HCT116 (cell line): ENCODE measurements around the gene FAP. TPM values are rescaled to one million over a fixed set of nuclear protein-coding genes. Genes with fewer than 3 reads are reported as not detected.

ENCODE experiments used
- ATAC-seq: fragments of 200-7000 bp; cut with Tn5 transposase; 2 replicates; pipeline ENCODE4 v1.9.1; 2020; ENCODE audit warnings: mild to moderate bottlenecking, moderate library complexity
- BruUV-seq: library from RNA; stranded (reverse); fragments of 400-500 nt; replicated peaks from 2 replicates; lab custom pipeline; 2021; lab: Mats Ljungman, UMichigan
- CTCF ChIA-PET: fragments of 300-600 bp; sonication (Branson Sonifier 250); formaldehyde crosslinking; loops from one replicate; lab custom pipeline; 2021; ENCODE audit warnings: antibody characterized with exemption; lab: Charles Lee
- POLR2A ChIA-PET: fragments of 300-600, 350-600 bp; sonication (Branson Sonifier 250); formaldehyde crosslinking; loops from one replicate; lab custom pipeline; 2021; ENCODE audit warnings: antibody characterized with exemption; lab: Charles Lee
- RAD21 ChIA-PET, 2 experiments: fragments of 300-600 bp; sonication (Branson Sonifier 250); formaldehyde crosslinking; loops; one replicate each; lab custom pipeline; 2023; ENCODE audit warnings: low total read pairs in 2 of 2; ENCODE audit not compliant: uncharacterized antibody in 2 of 2, unreplicated experiment in 2 of 2, low non-redundant PET in 1 of 2; lab: Charles Lee
- DNase-seq: peaks from one replicate; pipeline ENCODE4 v3.0.0-alpha.2; 2010; ENCODE audit warnings: low read depth, low spot score
- H2AFZ ChIP-seq: fragments of 200-600 bp; shearing (Covaris generic), sonication (generic); 2 replicates; pipeline ENCODE4 v1.6.1; 2017; ENCODE audit warnings: low read depth, mixed run types, mixed read lengths, antibody characterized with exemption, low read length; ENCODE audit not compliant: poor library complexity, severe bottlenecking
- H3K27ac ChIP-seq: 2 replicates; pipeline ENCODE4 v1.5.1; 2012; ENCODE audit warnings: low read depth, low read length
- H3K27me3 ChIP-seq: fragments of 200-600 bp; sonication (generic); 2 replicates; pipeline ENCODE4 v1.6.1; 2016; ENCODE audit warnings: mixed run types, low read length, mixed read lengths; ENCODE audit not compliant: insufficient read depth
- H3K36me3 ChIP-seq, 2 experiments: fragments of 200-500 bp in 1 of 2; fragments of 200-600 bp in 1 of 2; sonication (Bioruptor generic) in 1 of 2; sonication (generic) in 1 of 2; 2 replicates each; pipeline versions ENCODE4 v1.5.1 to v1.6.1; 2014 to 2016; ENCODE audit warnings: low read length in 2 of 2, inconsistent platforms in 1 of 2, mixed read lengths in 1 of 2, mixed run types in 1 of 2; ENCODE audit not compliant: insufficient read depth in 2 of 2, control insufficient read depth in 1 of 2
- H3K4me1 ChIP-seq, 2 experiments: fragments of 200-600 bp in 1 of 2; sonication (generic) in 1 of 2; 2 replicates each; pipeline versions ENCODE4 v1.5.1 to v1.6.1; 2012 to 2017; ENCODE audit warnings: low read length in 2 of 2, inconsistent platforms in 1 of 2, mild to moderate bottlenecking in 1 of 2, mixed read lengths in 1 of 2, mixed run types in 1 of 2, moderate library complexity in 1 of 2; ENCODE audit not compliant: insufficient read depth in 2 of 2, control insufficient read depth in 1 of 2
- H3K4me2 ChIP-seq: fragments of 200-600 bp; sonication (generic); 2 replicates; pipeline ENCODE4 v1.6.1; 2017; ENCODE audit warnings: mixed run types, low read length, mixed read lengths
- H3K4me3 ChIP-seq, 2 experiments: fragments of 200-600 bp in 1 of 2; sonication (generic) in 1 of 2; replicated peaks in 1 of 2; 2 replicates each; pipeline ENCODE4 v1.5.1; 2011 to 2016; ENCODE audit warnings: low read length in 2 of 2, control low read depth in 1 of 2, low read depth in 1 of 2, mild to moderate bottlenecking in 1 of 2, mixed read lengths in 1 of 2, mixed run types in 1 of 2
- H3K79me2 ChIP-seq: fragments of 200-600 bp; sonication (generic); 2 replicates; pipeline ENCODE4 v1.6.1; 2017; ENCODE audit warnings: mild to moderate bottlenecking, mixed run types, low read length, moderate library complexity, mixed read lengths; ENCODE audit not compliant: insufficient read depth
- H3K9ac ChIP-seq: fragments of 200-600 bp; sonication (generic); 2 replicates; pipeline ENCODE4 v1.6.1; 2016; ENCODE audit warnings: low read length, mixed read lengths
- H3K9me2 ChIP-seq: fragments of 200-600 bp; sonication (generic), shearing (Covaris generic); 2 replicates; pipeline ENCODE4 v1.6.1; 2017; ENCODE audit warnings: mixed run types, mild to moderate bottlenecking, moderate library complexity; ENCODE audit not compliant: insufficient read depth
- H3K9me3 ChIP-seq, 2 experiments: fragments of 200-500 bp in 1 of 2; fragments of 200-600 bp in 1 of 2; sonication (Bioruptor generic) in 1 of 2; sonication (generic) in 1 of 2; 2 replicates each; pipeline ENCODE4 v1.6.1; 2014 to 2017; ENCODE audit warnings: low read length in 2 of 2, mixed read lengths in 2 of 2, inconsistent platforms in 1 of 2, low read depth in 1 of 2, mild to moderate bottlenecking in 1 of 2, mixed run types in 1 of 2, moderate library complexity in 1 of 2; ENCODE audit not compliant: control insufficient read depth in 1 of 2, insufficient read depth in 1 of 2
- H4K20me1 ChIP-seq: fragments of 200-600 bp; sonication (generic), shearing (Covaris generic); 2 replicates; pipeline ENCODE4 v1.6.1; 2017; ENCODE audit warnings: mixed run types, mild to moderate bottlenecking, moderate library complexity; ENCODE audit not compliant: insufficient read depth
- CEBPB ChIP-seq: IDR thresholded peaks from 2 replicates; pipeline ENCODE4 v1.6.1; 2012; ENCODE audit warnings: low read depth
- EZH2 ChIP-seq: fragments of 200-600 bp; sonication (generic); IDR thresholded peaks from 2 replicates; pipeline ENCODE4 v1.6.1; 2017; ENCODE audit warnings: antibody characterized with exemption, mixed run types
- EZH2phosphoT487 ChIP-seq: fragments of 200-600 bp; IDR thresholded peaks from 2 replicates; pipeline ENCODE4 v1.6.1; 2018; ENCODE audit warnings: antibody characterized with exemption, borderline replicate concordance
- FOSL1 ChIP-seq: IDR thresholded peaks from 2 replicates; pipeline ENCODE4 v1.6.1; 2012; ENCODE audit warnings: low read depth
- JUND ChIP-seq: IDR thresholded peaks from 2 replicates; pipeline ENCODE4 v1.6.1; 2012
- POLR2A ChIP-seq: IDR thresholded peaks from 2 replicates; pipeline ENCODE4 v1.7.0; 2011; ENCODE audit warnings: borderline replicate concordance; ENCODE audit not compliant: insufficient read depth, insufficient read length; ENCODE audit errors: extremely low read depth
- POLR2AphosphoS5 ChIP-seq: IDR thresholded peaks from 2 replicates; pipeline ENCODE4 v1.6.1; 2011; ENCODE audit warnings: mild to moderate bottlenecking, low read depth, low read length, moderate library complexity
- RAD21 ChIP-seq: IDR thresholded peaks from 2 replicates; pipeline ENCODE4 v1.6.1; 2012; ENCODE audit warnings: low read depth, mild to moderate bottlenecking
- SIN3A ChIP-seq: IDR thresholded peaks from 2 replicates; pipeline ENCODE4 v1.6.1; 2012; ENCODE audit warnings: low read depth
- SRF ChIP-seq: IDR thresholded peaks from 2 replicates; pipeline ENCODE4 v1.6.1; 2012; ENCODE audit warnings: low read depth
- TCF7L2 ChIP-seq: IDR thresholded peaks from 2 replicates; pipeline ENCODE4 v1.7.0; 2011; ENCODE audit warnings: borderline replicate concordance, inconsistent platforms; ENCODE audit not compliant: insufficient read depth, insufficient read length; ENCODE audit errors: extremely low read depth
- YY1 ChIP-seq: IDR thresholded peaks from 2 replicates; pipeline ENCODE4 v1.6.1; 2011; ENCODE audit warnings: low read length, low read depth, moderate library complexity, mild to moderate bottlenecking; ENCODE audit not compliant: insufficient replicate concordance; ENCODE audit errors: extremely low read depth
- ZFX ChIP-seq: fragments of 450-650 bp; IDR thresholded peaks from 2 replicates; pipeline ENCODE4 v1.6.1; 2017
- ZNF274 ChIP-seq: fragments of 200-500 bp; sonication (Bioruptor generic); IDR thresholded peaks from 2 replicates; pipeline ENCODE4 v1.6.1; 2014; ENCODE audit warnings: mild to moderate bottlenecking, low read depth, low read length, inconsistent platforms
- intact Hi-C: fragments of 100-400 bp; cut with micrococcal nuclease; formaldehyde crosslinking; loops from 2 replicates; pipeline ENCODE4 v1.10.0; 2022
- total RNA-seq: library from RNA; stranded (reverse); gene quantifications from one replicate; pipeline ENCODE4 v1.2.1, GENCODE V29; 2021; ENCODE audit not compliant: unreplicated experiment
- TF ChIP-seq, protein P1 (sequence below), 3 experiments: fragments of 200-600 bp in 1 of 3; sonication (generic) in 1 of 3; IDR thresholded peaks in 2 of 3; conservative IDR thresholded peaks in 1 of 3; 2 replicates each; pipeline ENCODE4 v1.5.1; 2012 to 2017; ENCODE audit warnings: low read depth in 2 of 3, low read length in 2 of 3, antibody characterized with exemption in 1 of 3, borderline replicate concordance in 1 of 3, control low read depth in 1 of 3, mild to moderate bottlenecking in 1 of 3, mixed read lengths in 1 of 3, mixed run types in 1 of 3, moderate library complexity in 1 of 3; ENCODE audit not compliant: insufficient read depth in 1 of 3
- TF ChIP-seq, protein P2 (sequence below): IDR thresholded peaks from 2 replicates; pipeline ENCODE4 v1.6.1; 2012; ENCODE audit warnings: low read depth
- TF ChIP-seq, protein P3 (sequence below): IDR thresholded peaks from 2 replicates; pipeline ENCODE4 v1.6.1; 2012

FAP gene
- total RNA-seq, 1 experiment from 2014 or later = not detected

DNA sequence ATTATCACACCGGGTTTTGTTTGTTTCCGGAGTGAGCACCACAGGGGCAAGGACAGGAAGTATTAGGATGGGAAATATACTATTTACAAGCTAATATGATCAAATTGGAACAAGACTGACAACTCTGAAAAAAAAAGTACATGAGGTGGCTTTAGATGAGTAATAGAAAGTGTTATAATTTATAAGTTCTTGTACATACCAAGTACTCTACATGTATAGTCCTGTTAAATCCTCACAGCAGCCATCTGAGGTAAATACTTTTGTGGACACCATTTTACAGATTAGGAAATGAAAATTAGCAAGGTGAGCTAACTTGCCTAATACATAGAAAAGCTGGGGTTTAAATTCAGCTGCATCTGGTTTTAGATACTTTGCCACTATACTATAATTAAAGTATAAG is 11.2 kb downstream of the FAP start:
- no peaks in the 10 kb centered on the region for H3K4me1 ChIP-seq
- DNase-seq (no peak), ATAC-seq (no peak)
- H3K36me3 ChIP-seq = no peaks in the 10 kb centered on the region
- ChIA-PET RAD21 (no interaction called here), CTCF (interaction anchor here (0.9 to 4.3 kb wide), 3 partner anchors 12 to 71 kb away, joined by 3 to 25 read pairs (median 4); no protein-coding TSS in a partner anchor), POLR2A (no interaction called here)
- H3K9me3 ChIP-seq = no peaks in the 10 kb centered on the region
- TF ChIP-seq POLR2AphosphoS5 (no peak), TCF7L2 (no peak), JUND (no peak), ZFX (no peak), SIN3A (no peak), FOSL1 (no peak), CEBPB (no peak), POLR2A (no peak), RAD21 (no peak), ZNF274 (no peak), YY1 (no peak), SRF (no peak), EZH2phosphoT487 (no peak), EZH2 (no peak)
- TF ChIP-seq, protein P1, sequence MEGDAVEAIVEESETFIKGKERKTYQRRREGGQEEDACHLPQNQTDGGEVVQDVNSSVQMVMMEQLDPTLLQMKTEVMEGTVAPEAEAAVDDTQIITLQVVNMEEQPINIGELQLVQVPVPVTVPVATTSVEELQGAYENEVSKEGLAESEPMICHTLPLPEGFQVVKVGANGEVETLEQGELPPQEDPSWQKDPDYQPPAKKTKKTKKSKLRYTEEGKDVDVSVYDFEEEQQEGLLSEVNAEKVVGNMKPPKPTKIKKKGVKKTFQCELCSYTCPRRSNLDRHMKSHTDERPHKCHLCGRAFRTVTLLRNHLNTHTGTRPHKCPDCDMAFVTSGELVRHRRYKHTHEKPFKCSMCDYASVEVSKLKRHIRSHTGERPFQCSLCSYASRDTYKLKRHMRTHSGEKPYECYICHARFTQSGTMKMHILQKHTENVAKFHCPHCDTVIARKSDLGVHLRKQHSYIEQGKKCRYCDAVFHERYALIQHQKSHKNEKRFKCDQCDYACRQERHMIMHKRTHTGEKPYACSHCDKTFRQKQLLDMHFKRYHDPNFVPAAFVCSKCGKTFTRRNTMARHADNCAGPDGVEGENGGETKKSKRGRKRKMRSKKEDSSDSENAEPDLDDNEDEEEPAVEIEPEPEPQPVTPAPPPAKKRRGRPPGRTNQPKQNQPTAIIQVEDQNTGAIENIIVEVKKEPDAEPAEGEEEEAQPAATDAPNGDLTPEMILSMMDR (IDR thresholded peaks at IDR 0.05 in 2 of 3, conservative IDR thresholded peaks at IDR 0.05 in 1 of 3; ENCODE audit: borderline replicate concordance in 1 of 3, insufficient read depth in 1 of 3, low read depth in 2 of 3, low read length in 2 of 3) = no peak
- TF ChIP-seq, protein P2, sequence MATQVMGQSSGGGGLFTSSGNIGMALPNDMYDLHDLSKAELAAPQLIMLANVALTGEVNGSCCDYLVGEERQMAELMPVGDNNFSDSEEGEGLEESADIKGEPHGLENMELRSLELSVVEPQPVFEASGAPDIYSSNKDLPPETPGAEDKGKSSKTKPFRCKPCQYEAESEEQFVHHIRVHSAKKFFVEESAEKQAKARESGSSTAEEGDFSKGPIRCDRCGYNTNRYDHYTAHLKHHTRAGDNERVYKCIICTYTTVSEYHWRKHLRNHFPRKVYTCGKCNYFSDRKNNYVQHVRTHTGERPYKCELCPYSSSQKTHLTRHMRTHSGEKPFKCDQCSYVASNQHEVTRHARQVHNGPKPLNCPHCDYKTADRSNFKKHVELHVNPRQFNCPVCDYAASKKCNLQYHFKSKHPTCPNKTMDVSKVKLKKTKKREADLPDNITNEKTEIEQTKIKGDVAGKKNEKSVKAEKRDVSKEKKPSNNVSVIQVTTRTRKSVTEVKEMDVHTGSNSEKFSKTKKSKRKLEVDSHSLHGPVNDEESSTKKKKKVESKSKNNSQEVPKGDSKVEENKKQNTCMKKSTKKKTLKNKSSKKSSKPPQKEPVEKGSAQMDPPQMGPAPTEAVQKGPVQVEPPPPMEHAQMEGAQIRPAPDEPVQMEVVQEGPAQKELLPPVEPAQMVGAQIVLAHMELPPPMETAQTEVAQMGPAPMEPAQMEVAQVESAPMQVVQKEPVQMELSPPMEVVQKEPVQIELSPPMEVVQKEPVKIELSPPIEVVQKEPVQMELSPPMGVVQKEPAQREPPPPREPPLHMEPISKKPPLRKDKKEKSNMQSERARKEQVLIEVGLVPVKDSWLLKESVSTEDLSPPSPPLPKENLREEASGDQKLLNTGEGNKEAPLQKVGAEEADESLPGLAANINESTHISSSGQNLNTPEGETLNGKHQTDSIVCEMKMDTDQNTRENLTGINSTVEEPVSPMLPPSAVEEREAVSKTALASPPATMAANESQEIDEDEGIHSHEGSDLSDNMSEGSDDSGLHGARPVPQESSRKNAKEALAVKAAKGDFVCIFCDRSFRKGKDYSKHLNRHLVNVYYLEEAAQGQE = no peak
- TF ChIP-seq, protein P3, sequence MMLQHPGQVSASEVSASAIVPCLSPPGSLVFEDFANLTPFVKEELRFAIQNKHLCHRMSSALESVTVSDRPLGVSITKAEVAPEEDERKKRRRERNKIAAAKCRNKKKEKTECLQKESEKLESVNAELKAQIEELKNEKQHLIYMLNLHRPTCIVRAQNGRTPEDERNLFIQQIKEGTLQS = no peak
- no peaks in the 10 kb centered on the region for H3K27me3 ChIP-seq
- no peak overlapping the region for H2AFZ ChIP-seq
- H3K9me2 ChIP-seq = 0 out of 2 replicates have a peak, but pooled peaks cover 4% of the 10 kb centered on the region
- no peaks in the 10 kb centered on the region for H4K20me1 ChIP-seq
- intact Hi-C loops = no loop called here
- H3K4me3 ChIP-seq = no peak overlapping the region
- H3K27ac ChIP-seq = no peak overlapping the region
- H3K9ac ChIP-seq = no peak overlapping the region
- no peaks in the 10 kb centered on the region for H3K79me2 ChIP-seq
- no peak overlapping the region for H3K4me2 ChIP-seq
- BruUV-seq = no TSS peak
